ENCODE measurements around the gene LAMB2. TPM values are rescaled to one million over a fixed set of nuclear protein-coding genes. Genes with fewer than 3 reads are reported as not detected.

Gene LAMB2
- total RNA-seq, 1 donor from 2014 or later = 232 TPM

GRCh38 chr3:49081429-49081828 is 51.4 kb downstream of the LAMB2 start:
- H3K4me3 ChIP-seq (ENCODE audit: low read depth, low read length) = no peak overlapping the region
- no peak for DNase-seq (ENCODE audit: low read depth)
- TF ChIP-seq CTCF (conservative IDR thresholded peaks at IDR 0.05; ENCODE audit: low read depth, low read length) = no peak

GRCh38 chr3:49079270-49079669 is 53.6 kb downstream of the LAMB2 start:
- no peak for DNase-seq (ENCODE audit: low read depth)
- no peak overlapping the region for H3K4me3 ChIP-seq (ENCODE audit: low read depth, low read length)
- no peak for TF ChIP-seq CTCF (conservative IDR thresholded peaks at IDR 0.05; ENCODE audit: low read depth, low read length)

GRCh38 chr3:49076646-49077045 is 56.2 kb downstream of the LAMB2 start:
- DNase-seq (ENCODE audit: low read depth) = no peak

GRCh38 chr3:49076116-49076515 is 56.7 kb downstream of the LAMB2 start:
- DNase-seq (ENCODE audit: low read depth) = no peak
- no peak for TF ChIP-seq CTCF (conservative IDR thresholded peaks at IDR 0.05; ENCODE audit: low read depth, low read length)
- no peak overlapping the region for H3K4me3 ChIP-seq (ENCODE audit: low read depth, low read length)

More at GRCh38 chr3:49076646-49077045, 56.2 kb downstream of the LAMB2 start:
- H3K4me3 ChIP-seq (ENCODE audit: low read depth, low read length) = no peak overlapping the region
- TF ChIP-seq CTCF (conservative IDR thresholded peaks at IDR 0.05; ENCODE audit: low read depth, low read length) = no peak

Other genes starting within 250 kb of the LAMB2 start
- gene SLC25A20, start 234.2 kb downstream of the LAMB2 start, total RNA-seq = 7.5 and 12.3 TPM in 2 replicates
- 44.8 and 76.7 TPM in 2 replicates for gene ARIH2, start 214.2 kb downstream of the LAMB2 start, total RNA-seq
- 17.1 and 23.2 TPM in 2 replicates for gene P4HTM, start 142.8 kb downstream of the LAMB2 start, total RNA-seq
- gene WDR6, start 125.7 kb downstream of the LAMB2 start, total RNA-seq = 86.1 and 99.5 TPM in 2 replicates
- gene DALRD3, start 114.5 kb downstream of the LAMB2 start, total RNA-seq = 55.0 and 64.3 TPM in 2 replicates
- gene NDUFAF3, start 110.9 kb downstream of the LAMB2 start, total RNA-seq = 160 and 280 TPM in 2 replicates
- 253 and 258 TPM in 2 replicates for gene IMPDH2, start 103.7 kb downstream of the LAMB2 start, total RNA-seq
- gene QRICH1, start 39.0 kb downstream of the LAMB2 start, total RNA-seq = 53.6 and 103 TPM in 2 replicates
- 299 and 306 TPM in 2 replicates for gene QARS1, start 28.3 kb downstream of the LAMB2 start, total RNA-seq
- 34.7 and 35.9 TPM in 2 replicates for gene USP19, start 12.2 kb downstream of the LAMB2 start, total RNA-seq
- gene CCDC71, start 33.3 kb upstream of the LAMB2 start, total RNA-seq = 33.4 and 44.4 TPM in 2 replicates
- 8.0 and 16.5 TPM in 2 replicates for gene KLHDC8B, start 38.5 kb upstream of the LAMB2 start, total RNA-seq
- gene C3orf62, start 144.2 kb upstream of the LAMB2 start, total RNA-seq = 0.51 and 0.92 TPM in 2 replicates
- gene USP4, start 207.0 kb upstream of the LAMB2 start, total RNA-seq = 6.2 and 8.7 TPM in 2 replicates
- gene GPX1, start 225.3 kb upstream of the LAMB2 start, total RNA-seq = 339 and 557 TPM in 2 replicates

All from epithelial cell of proximal tubule (primary cell).